ENCODE measurements around the gene NAA80.

Gene NAA80

GRCh38 chr3:50298836-50299637, at the start of gene NAA80, which contains the start of gene HYAL3:
Gene NAA80 (minus strand): TSS chr3:50299405. CDS start chr3:50297463, 1,942 bp downstream.
Gene HYAL3 (minus strand): TSS chr3:50299405. CDS start chr3:50295602, 3,803 bp downstream.
- DNase-seq: peak; percentile 98

- DNase-seq: peak; percentile 16
These were observed 48.1 kb upstream of the NAA80 start for GRCh38 chr3:50347187-50347813.

GRCh38 chr3:50345586-50346234, 46.5 kb upstream of the NAA80 start, which contains the start of gene ZMYND10:
Gene ZMYND10 (minus strand): TSS chr3:50345732. CDS start chr3:50345579, 153 bp downstream.
- DNase-seq: no peak

- no peak for DNase-seq
These were observed 45.8 kb upstream of the NAA80 start for GRCh38 chr3:50345008-50345407.

- DNase-seq: no peak
These were observed 43.8 kb upstream of the NAA80 start for GRCh38 chr3:50342813-50343633.

- no peak for DNase-seq
These were observed 42.9 kb upstream of the NAA80 start for GRCh38 chr3:50341996-50342650.

GRCh38 chr3:50341537-50341936, 42.3 kb upstream of the NAA80 start:
- no peak for DNase-seq

GRCh38 chr3:50340448-50341329, 41.5 kb upstream of the NAA80 start, which contains the start of gene RASSF1:
Gene RASSF1 (minus strand): TSS chr3:50340836. CDS start chr3:50340805, 31 bp downstream.
- no peak for DNase-seq

- no peak for DNase-seq
These were observed 40.9 kb upstream of the NAA80 start for GRCh38 chr3:50340147-50340447.

GRCh38 chr3:50339485-50340146, 40.4 kb upstream of the NAA80 start:
- DNase-seq: no peak

- DNase-seq: no peak
These were observed 39.8 kb upstream of the NAA80 start for GRCh38 chr3:50338965-50339364.

- peak; percentile 97 for DNase-seq
These were observed 38.1 kb upstream of the NAA80 start for GRCh38 chr3:50337175-50337861.

- no peak for DNase-seq
These were observed 37.4 kb upstream of the NAA80 start for GRCh38 chr3:50336452-50337174.

- DNase-seq: no peak
These were observed 35.3 kb upstream of the NAA80 start for GRCh38 chr3:50334339-50335075.

- no peak for DNase-seq
These were observed 34.6 kb upstream of the NAA80 start for GRCh38 chr3:50333744-50334328.

GRCh38 chr3:50331364-50331907, 32.2 kb upstream of the NAA80 start:
- DNase-seq: no peak

GRCh38 chr3:50330330-50330729, 31.1 kb upstream of the NAA80 start:
- no peak for DNase-seq

Data from NCI-H526 treated with DMSO at 0.1 percent for 48 hours (cell line).